ENCODE measurements around the gene SLC18A2.

SLC18A2 gene

DNA sequence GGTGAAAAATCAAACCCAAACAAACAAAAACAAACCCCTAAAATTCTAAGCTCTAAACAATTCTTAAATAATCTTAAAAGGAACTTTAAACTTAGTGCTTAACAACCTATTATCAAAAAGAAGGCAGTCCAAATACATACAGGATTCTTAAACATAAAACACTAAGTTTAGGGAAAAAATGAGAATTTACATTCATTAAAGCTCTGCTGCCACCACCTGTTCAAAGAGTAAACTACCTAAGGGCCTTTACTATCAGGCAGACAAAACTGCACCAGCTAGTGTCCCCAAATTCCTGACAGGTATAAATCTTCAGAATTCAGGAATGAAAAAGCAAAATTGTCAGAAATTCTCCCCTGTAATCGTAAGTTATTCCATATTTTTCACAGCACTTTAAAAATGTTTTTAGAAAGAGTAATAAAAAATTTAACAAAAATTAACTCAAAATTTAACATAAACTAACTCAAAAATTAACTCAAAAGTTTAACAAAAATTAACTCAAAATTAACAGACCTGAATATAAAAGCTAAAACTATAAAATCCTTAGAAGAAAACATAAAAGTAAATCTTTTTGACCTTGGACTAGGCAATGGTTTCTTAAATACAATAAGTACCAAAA, 79.2 kb downstream of the SLC18A2 start:
- no peak for DNase-seq

DNA sequence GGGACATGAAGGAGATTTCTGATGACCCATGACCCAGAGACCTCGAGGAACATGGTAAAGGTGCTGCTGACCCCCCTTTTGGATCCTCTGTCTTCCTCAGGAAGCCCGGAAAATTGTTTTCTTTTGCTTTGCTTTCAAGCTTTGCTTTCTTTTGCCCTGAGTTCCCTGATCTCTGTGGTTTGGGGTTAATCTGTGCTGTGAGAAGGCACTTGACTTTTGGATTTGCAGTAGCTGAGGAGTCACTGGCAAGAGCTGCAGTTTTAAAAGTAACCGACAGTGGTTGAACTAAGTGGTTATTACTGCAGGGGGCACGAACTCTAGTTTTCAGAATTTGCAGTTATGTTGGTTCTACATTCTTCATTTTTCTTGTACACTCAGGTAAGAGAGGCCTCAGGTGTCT, 81.3 kb downstream of the SLC18A2 start:
- no peak for DNase-seq

DNA sequence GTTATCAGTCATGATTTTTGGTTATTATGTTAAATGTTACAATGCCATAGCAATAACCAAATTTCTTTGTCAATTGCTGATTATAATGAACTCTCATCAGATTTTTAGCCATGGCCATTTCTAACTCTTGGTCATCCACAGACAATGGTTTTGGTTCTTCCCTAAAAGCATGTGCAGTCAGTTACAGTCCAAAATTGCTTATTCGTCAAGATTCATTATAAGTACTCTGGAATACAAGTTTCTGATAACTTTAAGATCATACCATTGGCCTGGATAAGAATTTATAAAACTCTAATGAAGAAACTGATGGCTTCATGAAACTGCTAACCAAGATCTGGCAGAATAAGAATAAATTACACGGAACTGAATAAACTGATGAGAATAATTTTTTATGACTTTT, 83.5 kb downstream of the SLC18A2 start:
- DNase-seq: no peak

DNA sequence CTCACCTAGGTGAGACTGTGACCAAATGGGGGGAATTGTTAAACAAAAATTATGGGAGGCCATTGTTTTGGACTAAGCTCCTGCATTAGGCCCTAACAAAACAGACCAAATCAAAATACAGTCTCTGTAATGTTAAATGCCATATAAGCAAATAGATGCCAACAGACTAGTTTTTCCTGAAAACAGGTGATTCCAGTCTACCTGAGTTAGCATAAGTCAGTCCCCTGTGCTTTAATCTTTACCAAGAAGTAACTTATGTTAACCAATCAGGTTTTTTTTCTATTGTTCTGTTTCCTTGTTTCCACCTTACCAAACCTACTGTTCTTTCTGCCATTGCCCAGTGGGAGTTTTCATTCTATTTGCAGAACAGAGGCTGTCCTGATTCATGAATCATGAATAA, 86.3 kb downstream of the SLC18A2 start:
- no peak for DNase-seq
